A549 (cell line): Measurements from ENCODE around the gene SLC8A2. TPM values are rescaled to one million over a fixed set of nuclear protein-coding genes. Genes with fewer than 3 reads are reported as not detected.

Experiments used
- ATAC-seq, 2 experiments: fragments of 200-7000 bp in 1 of 2; fragments of >200 bp in 1 of 2; cut with Nextera tagmentation in 1 of 2; cut with Tn5 transposase in 1 of 2; 3 replicates each; pipeline versions ENCODE4 v1.8.0 to v1.9.1; 2018 to 2020; ENCODE audit warnings: mild to moderate bottlenecking in 1 of 2, moderate library complexity in 1 of 2
- CTCF ChIA-PET: fragments of 300-600 bp; sonication (Branson Sonifier 250); formaldehyde crosslinking; extraction: SDS; loops from one replicate; lab custom pipeline; 2021; ENCODE audit warnings: antibody characterized with exemption, inconsistent platforms; lab: Yijun Ruan, JAX
- POLR2A ChIA-PET: fragments of 350-600 bp; formaldehyde crosslinking; extraction: SDS; loops from one replicate; lab custom pipeline; 2021; ENCODE audit warnings: antibody characterized with exemption, inconsistent platforms; lab: Yijun Ruan, JAX
- DNase-seq, 2 experiments: peaks; one replicate each; pipeline versions ENCODE4 v3.0.0 to v3.0.0-alpha.2; 2011 to 2016; ENCODE audit warnings: low read depth in 1 of 2, low spot score in 1 of 2
- FAIRE-seq: peaks from 2 replicates; lab custom pipeline; 2011; peaks lifted over from hg19 to GRCh38; lab: Jason Lieb, UNC
- H3K27ac ChIP-seq, 2 experiments: fragments of >200 bp; sonication (Bioruptor Twin); formaldehyde crosslinking; 3 replicates each; pipeline ENCODE4 v1.5.1; 2016 to 2017
- H3K4me1 ChIP-seq: fragments of >200 bp; sonication (Bioruptor Twin); formaldehyde crosslinking; 3 replicates; pipeline ENCODE4 v1.6.1; 2016
- H3K4me2 ChIP-seq: fragments of >200 bp; sonication (Bioruptor Twin); formaldehyde crosslinking; 3 replicates; pipeline ENCODE4 v1.6.1; 2016
- H3K4me3 ChIP-seq: fragments of >200 bp; sonication (Bioruptor Twin); formaldehyde crosslinking; 3 replicates; pipeline ENCODE4 v1.5.1; 2016
- H3K9me3 ChIP-seq: fragments of >200 bp; sonication (Bioruptor Twin); formaldehyde crosslinking; 3 replicates; pipeline ENCODE4 v1.6.1; 2016
- CBX2 ChIP-seq: fragments of 200-600 bp; sonication (generic); IDR thresholded peaks from 2 replicates; pipeline ENCODE4 v1.6.1; 2016; ENCODE audit warnings: low read depth, mild to moderate bottlenecking, borderline replicate concordance
- CBX8 ChIP-seq: fragments of 200-600 bp; sonication (generic); IDR thresholded peaks from 2 replicates; pipeline ENCODE4 v1.6.1; 2016
- CEBPB ChIP-seq, 2 experiments: fragments of >200 bp in 1 of 2; sonication (Bioruptor Twin) in 1 of 2; formaldehyde crosslinking in 1 of 2; IDR thresholded peaks; 2 replicates each; pipeline ENCODE4 v1.6.1; 2012 to 2016
- EHF ChIP-seq: fragments of 250-450 bp; sonication (Bioruptor Pico); IDR thresholded peaks from 2 replicates; pipeline ENCODE4 v1.5.0; 2020; ENCODE audit warnings: mild to moderate bottlenecking
- EHMT2 ChIP-seq: fragments of 200-600 bp; sonication (generic); IDR thresholded peaks from 2 replicates; pipeline ENCODE4 v1.6.1; 2016; ENCODE audit warnings: antibody characterized with exemption, low read depth, mild to moderate bottlenecking, moderate library complexity
- ESRRA ChIP-seq: fragments of 150-350 bp; IDR thresholded peaks from 2 replicates; pipeline ENCODE4 v1.6.1; 2014; ENCODE audit warnings: mild to moderate bottlenecking, low read length, borderline replicate concordance
- FOSL2 ChIP-seq, 2 experiments: fragments of 450-650 bp in 1 of 2; fragments of >200 bp in 1 of 2; sonication (Bioruptor Twin) in 1 of 2; formaldehyde crosslinking; IDR thresholded peaks; 2 replicates each; pipeline versions ENCODE4 v1.5.0 to v1.6.1; 2016 to 2020; ENCODE audit warnings: mild to moderate bottlenecking in 1 of 2, moderate library complexity in 1 of 2
- GATA3 ChIP-seq: IDR thresholded peaks from 2 replicates; pipeline ENCODE4 v1.6.1; 2012; ENCODE audit warnings: borderline replicate concordance
- HOXB13 ChIP-seq: fragments of 250-450 bp; sonication (Bioruptor Pico); IDR thresholded peaks from 2 replicates; pipeline ENCODE4 v1.5.0; 2020; ENCODE audit warnings: low read depth, mild to moderate bottlenecking, moderate library complexity
- HOXB5 ChIP-seq: fragments of 250-450 bp; sonication (Bioruptor Pico); IDR thresholded peaks from 2 replicates; pipeline ENCODE4 v1.5.0; 2020; ENCODE audit warnings: mild to moderate bottlenecking, moderate library complexity
- KDM5A ChIP-seq: fragments of 200-600 bp; sonication (generic); IDR thresholded peaks from 2 replicates; pipeline ENCODE4 v1.6.1; 2016; ENCODE audit warnings: antibody characterized with exemption, mild to moderate bottlenecking
- MAZ ChIP-seq: fragments of 150-350 bp; IDR thresholded peaks from 2 replicates; pipeline ENCODE4 v1.6.1; 2014; ENCODE audit warnings: antibody characterized with exemption, low read depth, low read length, borderline replicate concordance
- RAD21 ChIP-seq, 2 experiments: fragments of >200 bp in 1 of 2; sonication (Bioruptor Twin) in 1 of 2; formaldehyde crosslinking in 1 of 2; IDR thresholded peaks in 1 of 2; conservative IDR thresholded peaks in 1 of 2; 2 replicates in 1 of 2; 3 replicates in 1 of 2; pipeline ENCODE4 v1.6.1; 2012 to 2018; ENCODE audit warnings: inconsistent platforms in 1 of 2
- RARB ChIP-seq: fragments of 250-450 bp; sonication (Bioruptor Pico); IDR thresholded peaks from 2 replicates; pipeline ENCODE4 v1.8.0; 2021; ENCODE audit warnings: mild to moderate bottlenecking, moderate library complexity
- RNF2 ChIP-seq: fragments of 200-600 bp; sonication (generic); IDR thresholded peaks from 2 replicates; pipeline ENCODE4 v1.6.1; 2016; ENCODE audit warnings: low read depth, mild to moderate bottlenecking, antibody characterized with exemption, moderate library complexity, borderline replicate concordance
- SREBF2 ChIP-seq: fragments of 450-650 bp; IDR thresholded peaks from 2 replicates; pipeline ENCODE4 v1.6.1; 2014; ENCODE audit warnings: mild to moderate bottlenecking, moderate library complexity
- WGBS: methylation state at CpG from one replicate; pipeline ENCODE4 v1.1.6; 2017; ENCODE audit errors: missing lambda C conversion rate; 5-methylcytosine and 5-hydroxymethylcytosine counted together
- polyA plus RNA-seq, 4 experiments: library from polyadenylated mRNA; depleted of rRNA in 3 of 4; stranded (reverse); fragments of >200 nt; fragmentation: RNase III in 1 of 4; extraction: RNeasy Plus Mini Kit Qiagen cat#74134 plus additional on column Dnase treatment in 1 of 4; gene quantifications; 2 replicates in 3 of 4; 3 replicates in 1 of 4; pipeline ENCODE4 v1.2.3, GENCODE V29; 2011 to 2017
- TF ChIP-seq, protein P1 (sequence below): IDR thresholded peaks from 2 replicates; pipeline ENCODE4 v1.6.1; 2012; ENCODE audit warnings: low read depth, borderline replicate concordance
- TF ChIP-seq, protein P2 (sequence below): fragments of 150-350 bp; IDR thresholded peaks from 2 replicates; pipeline ENCODE4 v1.6.1; 2014; ENCODE audit warnings: low read depth, mild to moderate bottlenecking, low read length
- TF ChIP-seq, protein P3 (sequence below): fragments of 250-450 bp; sonication (Bioruptor Pico); IDR thresholded peaks from 2 replicates; pipeline ENCODE4 v1.5.0; 2020; ENCODE audit warnings: low read depth, mild to moderate bottlenecking, moderate library complexity
- TF ChIP-seq, protein P4 (sequence below): IDR thresholded peaks from 2 replicates; pipeline ENCODE4 v1.6.1; 2012
- TF ChIP-seq, protein P5 (sequence below): fragments of 200-600 bp; sonication (generic); IDR thresholded peaks from 2 replicates; pipeline ENCODE4 v1.6.1; 2016; ENCODE audit warnings: antibody characterized with exemption, mild to moderate bottlenecking, moderate library complexity
- TF ChIP-seq, protein P6 (sequence below): fragments of 250-450 bp; sonication (Bioruptor Pico); IDR thresholded peaks from 2 replicates; pipeline ENCODE4 v1.5.0; 2021; ENCODE audit warnings: mild to moderate bottlenecking, moderate library complexity, borderline replicate concordance

SLC8A2 gene
- polyA plus RNA-seq, 2 of the 4 experiments (the other 2 are of a cell fraction), result 0.15 to 0.35 TPM

DNA sequence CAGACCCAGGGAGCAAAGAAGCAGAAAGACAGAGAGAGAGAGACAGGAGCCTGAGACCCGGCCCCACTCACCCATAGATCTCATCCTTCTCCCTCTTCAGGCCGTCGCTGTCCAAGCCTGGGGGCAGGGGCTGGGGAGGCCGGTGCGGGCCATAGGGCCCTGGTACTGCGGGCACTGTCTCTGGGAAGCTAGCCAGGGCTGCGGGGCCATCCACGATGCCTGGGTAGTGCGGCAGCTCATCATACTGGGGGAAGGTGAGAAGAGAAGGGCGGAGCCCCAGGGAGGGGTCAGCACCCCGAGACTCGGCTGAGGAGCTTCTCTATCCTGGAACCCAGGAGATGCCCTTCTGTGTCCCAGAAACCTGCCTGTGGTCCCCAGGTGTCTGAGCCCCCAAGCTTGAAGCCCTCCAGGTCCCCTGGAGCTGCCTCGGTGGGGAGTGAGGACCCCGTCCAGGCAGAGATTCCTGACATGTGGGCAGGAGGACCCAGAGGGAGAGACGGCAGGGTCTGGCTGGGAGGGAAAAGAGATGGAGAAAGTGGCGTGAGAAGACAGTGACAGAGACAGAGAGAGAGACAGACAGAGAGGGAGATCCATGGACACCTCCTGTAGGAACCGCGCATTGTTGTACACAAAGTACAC is 54.5 kb downstream of the SLC8A2 start:
- POLR2A ChIA-PET, result no interaction called here
- WGBS, result 60% methylated on average over 18 of the region's 18 CpGs

DNA sequence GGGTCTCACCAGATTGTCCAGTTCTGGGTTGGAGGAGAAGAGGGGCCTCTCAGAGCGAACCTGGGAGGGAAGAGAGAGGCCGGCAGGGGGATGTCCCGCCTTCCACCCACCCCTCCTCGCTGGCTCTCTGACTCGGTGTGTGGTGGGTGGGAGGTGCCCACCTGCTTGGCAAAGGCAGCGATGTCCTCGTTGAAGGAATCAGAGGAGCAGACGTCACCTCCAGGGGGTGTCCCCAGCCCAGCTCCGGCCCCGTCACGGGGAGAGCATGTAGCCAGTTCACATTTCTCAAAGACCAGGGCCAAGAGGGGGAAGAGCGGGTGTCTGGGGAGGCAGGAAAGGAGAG is 55.1 kb downstream of the SLC8A2 start:
- Histone ChIP-seq H3K4me2 (no peak overlapping the region), H3K4me3 (no peak overlapping the region), H3K4me1 (peaks cover 39% of the 10 kb centered on the region), H3K27ac (no peak overlapping the region), H3K9me3 (no peaks in the 10 kb centered on the region)
- ChIA-PET POLR2A (no interaction called here), CTCF (interaction anchor here (1.1 to 4.7 kb wide), 6 partner anchors 11 to 282 kb away, joined by 4 to 54 read pairs (median 6); partner anchors contain the start of gene DHX34)
- no peak for FAIRE-seq
- WGBS, result 83% methylated on average over 12 of the region's 12 CpGs
- no peak for DNase-seq
- no peak for ATAC-seq
- TF ChIP-seq EHF, result no peak
- TF ChIP-seq ESRRA, result no peak
- no peak for TF ChIP-seq CBX2
- TF ChIP-seq, protein P1, sequence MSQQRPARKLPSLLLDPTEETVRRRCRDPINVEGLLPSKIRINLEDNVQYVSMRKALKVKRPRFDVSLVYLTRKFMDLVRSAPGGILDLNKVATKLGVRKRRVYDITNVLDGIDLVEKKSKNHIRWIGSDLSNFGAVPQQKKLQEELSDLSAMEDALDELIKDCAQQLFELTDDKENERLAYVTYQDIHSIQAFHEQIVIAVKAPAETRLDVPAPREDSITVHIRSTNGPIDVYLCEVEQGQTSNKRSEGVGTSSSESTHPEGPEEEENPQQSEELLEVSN, result no peak
- TF ChIP-seq, protein P2, sequence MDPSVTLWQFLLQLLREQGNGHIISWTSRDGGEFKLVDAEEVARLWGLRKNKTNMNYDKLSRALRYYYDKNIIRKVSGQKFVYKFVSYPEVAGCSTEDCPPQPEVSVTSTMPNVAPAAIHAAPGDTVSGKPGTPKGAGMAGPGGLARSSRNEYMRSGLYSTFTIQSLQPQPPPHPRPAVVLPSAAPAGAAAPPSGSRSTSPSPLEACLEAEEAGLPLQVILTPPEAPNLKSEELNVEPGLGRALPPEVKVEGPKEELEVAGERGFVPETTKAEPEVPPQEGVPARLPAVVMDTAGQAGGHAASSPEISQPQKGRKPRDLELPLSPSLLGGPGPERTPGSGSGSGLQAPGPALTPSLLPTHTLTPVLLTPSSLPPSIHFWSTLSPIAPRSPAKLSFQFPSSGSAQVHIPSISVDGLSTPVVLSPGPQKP, result no peak
- TF ChIP-seq, protein P3, sequence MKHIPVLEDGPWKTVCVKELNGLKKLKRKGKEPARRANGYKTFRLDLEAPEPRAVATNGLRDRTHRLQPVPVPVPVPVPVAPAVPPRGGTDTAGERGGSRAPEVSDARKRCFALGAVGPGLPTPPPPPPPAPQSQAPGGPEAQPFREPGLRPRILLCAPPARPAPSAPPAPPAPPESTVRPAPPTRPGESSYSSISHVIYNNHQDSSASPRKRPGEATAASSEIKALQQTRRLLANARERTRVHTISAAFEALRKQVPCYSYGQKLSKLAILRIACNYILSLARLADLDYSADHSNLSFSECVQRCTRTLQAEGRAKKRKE (CRISPR knock-in tag), result no peak
- TF ChIP-seq, protein P4, sequence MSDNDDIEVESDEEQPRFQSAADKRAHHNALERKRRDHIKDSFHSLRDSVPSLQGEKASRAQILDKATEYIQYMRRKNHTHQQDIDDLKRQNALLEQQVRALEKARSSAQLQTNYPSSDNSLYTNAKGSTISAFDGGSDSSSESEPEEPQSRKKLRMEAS, result no peak
- TF ChIP-seq MAZ, result no peak
- TF ChIP-seq RNF2, result no peak

More for the DNA sequence above, 54.5 kb downstream of the SLC8A2 start:
- FAIRE-seq, result no peak
- CTCF ChIA-PET, result interaction anchor here (0.6 to 4.7 kb wide), 7 partner anchors 11 to 326 kb away, joined by 3 to 54 read pairs (median 4); partner anchors contain the start of gene DHX34
- no peak for DNase-seq
- no peak for TF ChIP-seq KDM5A
- TF ChIP-seq, protein P4, result peak; percentile 22; the same call in 1 of the 2 replicates
- TF ChIP-seq, protein P5, sequence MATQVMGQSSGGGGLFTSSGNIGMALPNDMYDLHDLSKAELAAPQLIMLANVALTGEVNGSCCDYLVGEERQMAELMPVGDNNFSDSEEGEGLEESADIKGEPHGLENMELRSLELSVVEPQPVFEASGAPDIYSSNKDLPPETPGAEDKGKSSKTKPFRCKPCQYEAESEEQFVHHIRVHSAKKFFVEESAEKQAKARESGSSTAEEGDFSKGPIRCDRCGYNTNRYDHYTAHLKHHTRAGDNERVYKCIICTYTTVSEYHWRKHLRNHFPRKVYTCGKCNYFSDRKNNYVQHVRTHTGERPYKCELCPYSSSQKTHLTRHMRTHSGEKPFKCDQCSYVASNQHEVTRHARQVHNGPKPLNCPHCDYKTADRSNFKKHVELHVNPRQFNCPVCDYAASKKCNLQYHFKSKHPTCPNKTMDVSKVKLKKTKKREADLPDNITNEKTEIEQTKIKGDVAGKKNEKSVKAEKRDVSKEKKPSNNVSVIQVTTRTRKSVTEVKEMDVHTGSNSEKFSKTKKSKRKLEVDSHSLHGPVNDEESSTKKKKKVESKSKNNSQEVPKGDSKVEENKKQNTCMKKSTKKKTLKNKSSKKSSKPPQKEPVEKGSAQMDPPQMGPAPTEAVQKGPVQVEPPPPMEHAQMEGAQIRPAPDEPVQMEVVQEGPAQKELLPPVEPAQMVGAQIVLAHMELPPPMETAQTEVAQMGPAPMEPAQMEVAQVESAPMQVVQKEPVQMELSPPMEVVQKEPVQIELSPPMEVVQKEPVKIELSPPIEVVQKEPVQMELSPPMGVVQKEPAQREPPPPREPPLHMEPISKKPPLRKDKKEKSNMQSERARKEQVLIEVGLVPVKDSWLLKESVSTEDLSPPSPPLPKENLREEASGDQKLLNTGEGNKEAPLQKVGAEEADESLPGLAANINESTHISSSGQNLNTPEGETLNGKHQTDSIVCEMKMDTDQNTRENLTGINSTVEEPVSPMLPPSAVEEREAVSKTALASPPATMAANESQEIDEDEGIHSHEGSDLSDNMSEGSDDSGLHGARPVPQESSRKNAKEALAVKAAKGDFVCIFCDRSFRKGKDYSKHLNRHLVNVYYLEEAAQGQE, result peak; percentile 19; the same call in 1 of the 2 replicates
- Histone ChIP-seq H3K9me3 (no peaks in the 10 kb centered on the region), H3K4me3 (no peak overlapping the region), H3K4me2 (peak overlapping the region; percentile 98), H3K27ac (no peak overlapping the region), H3K4me1 (peaks cover 45% of the 10 kb centered on the region)
- ATAC-seq, result peak in 1 of 2 experiments; percentile 9; a peak in 2 of 6 replicates

DNA sequence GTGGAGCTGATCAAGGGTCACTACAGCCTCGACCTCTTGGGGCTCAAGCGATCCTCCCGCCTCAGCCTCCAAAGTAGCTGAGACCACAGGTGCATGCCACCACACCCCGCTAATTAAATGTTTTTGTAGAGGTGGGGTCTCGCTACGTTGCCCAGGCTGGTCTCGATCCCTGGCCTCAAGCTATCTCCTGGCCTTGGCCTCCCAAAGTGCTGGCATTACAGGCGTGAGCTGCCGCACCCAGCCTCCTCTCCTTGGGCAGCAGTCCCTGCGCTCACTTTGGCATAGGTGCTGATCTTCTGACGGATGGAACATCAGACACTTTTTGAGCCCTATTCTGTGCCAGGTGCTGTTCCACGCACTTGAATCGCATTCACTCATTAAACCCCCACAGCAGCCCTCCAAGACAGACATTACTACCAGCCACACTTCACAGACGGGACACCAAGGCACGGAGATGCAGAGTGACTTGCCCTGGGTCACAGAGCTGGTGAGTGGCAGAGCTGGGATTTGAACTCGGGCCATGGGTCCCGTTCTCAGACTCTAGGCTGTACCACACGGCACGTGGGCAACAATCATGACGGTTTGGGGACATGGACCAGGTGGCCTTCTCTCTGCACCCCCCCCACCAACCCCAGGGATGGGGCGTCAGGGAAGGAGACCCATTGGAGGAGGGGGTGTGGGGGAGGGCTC is 55.6 kb downstream of the SLC8A2 start:
- ChIA-PET POLR2A (no interaction called here), CTCF (interaction anchor here (0.8 to 4.7 kb wide), 11 partner anchors 16 to 297 kb away, joined by 3 to 54 read pairs (median 5); partner anchors contain the start of genes DHX34 and EHD2)
- ATAC-seq (no peak), FAIRE-seq (no peak), DNase-seq (no peak)
- no peak overlapping the region for H3K27ac ChIP-seq
- H3K4me2 ChIP-seq, result no peak overlapping the region
- 95% methylated on average over 19 of the region's 21 CpGs for WGBS
- H3K4me1 ChIP-seq, result peaks cover 33% of the 10 kb centered on the region
- no peak overlapping the region for H3K4me3 ChIP-seq
- H3K9me3 ChIP-seq, result no peaks in the 10 kb centered on the region
- TF ChIP-seq CEBPB (IDR thresholded peaks at IDR 0.05), result no peak
- TF ChIP-seq CBX8, result no peak
- no peak for TF ChIP-seq GATA3
- TF ChIP-seq SREBF2, result no peak
- TF ChIP-seq EHMT2, result no peak
- no peak for TF ChIP-seq HOXB5 (CRISPR knock-in tag)
- TF ChIP-seq, protein P6, sequence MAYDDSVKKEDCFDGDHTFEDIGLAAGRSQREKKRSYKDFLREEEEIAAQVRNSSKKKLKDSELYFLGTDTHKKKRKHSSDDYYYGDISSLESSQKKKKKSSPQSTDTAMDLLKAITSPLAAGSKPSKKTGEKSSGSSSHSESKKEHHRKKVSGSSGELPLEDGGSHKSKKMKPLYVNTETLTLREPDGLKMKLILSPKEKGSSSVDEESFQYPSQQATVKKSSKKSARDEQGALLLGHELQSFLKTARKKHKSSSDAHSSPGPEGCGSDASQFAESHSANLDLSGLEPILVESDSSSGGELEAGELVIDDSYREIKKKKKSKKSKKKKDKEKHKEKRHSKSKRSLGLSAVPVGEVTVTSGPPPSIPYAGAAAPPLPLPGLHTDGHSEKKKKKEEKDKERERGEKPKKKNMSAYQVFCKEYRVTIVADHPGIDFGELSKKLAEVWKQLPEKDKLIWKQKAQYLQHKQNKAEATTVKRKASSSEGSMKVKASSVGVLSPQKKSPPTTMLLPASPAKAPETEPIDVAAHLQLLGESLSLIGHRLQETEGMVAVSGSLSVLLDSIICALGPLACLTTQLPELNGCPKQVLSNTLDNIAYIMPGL (CRISPR knock-in tag), result no peak
- no peak for TF ChIP-seq KDM5A
- no peak for TF ChIP-seq HOXB13 (CRISPR knock-in tag)
- TF ChIP-seq RARB (CRISPR knock-in tag), result no peak
- TF ChIP-seq RAD21 (conservative IDR thresholded peaks at IDR 0.05 in 1 of 2, IDR thresholded peaks at IDR 0.05 in 1 of 2), result no peak
- TF ChIP-seq FOSL2 (IDR thresholded peaks at IDR 0.05), result no peak
- TF ChIP-seq FOSL2 (CRISPR knock-in tag; IDR thresholded peaks at IDR 0.05), result no peak
